DND-41 (cell line): ENCODE results near the gene ST7.

ENCODE experiments used
- ATAC-seq: fragments of 200-7000 bp; cut with Tn5 transposase; 3 replicates; pipeline ENCODE4 v1.9.1; 2021; ENCODE audit warnings: low read depth; ENCODE audit not compliant: insufficient read depth
- DNase-seq: peaks from one replicate; pipeline ENCODE4 v3.0.0-alpha.2; 2020
- H2AFZ ChIP-seq: 2 replicates; pipeline ENCODE4 v1.6.0; 2012; ENCODE audit warnings: low read depth, low read length
- H3K27ac ChIP-seq: 2 replicates; pipeline ENCODE4 v1.5.1; 2012; ENCODE audit warnings: low read length, inconsistent platforms
- H3K27me3 ChIP-seq: fragments of 200-600 bp; sonication (generic); 2 replicates; pipeline ENCODE4 v1.6.0; 2012; ENCODE audit warnings: low read length, mild to moderate bottlenecking, inconsistent platforms; ENCODE audit not compliant: insufficient read depth, poor library complexity
- H3K36me3 ChIP-seq: 2 replicates; pipeline ENCODE4 v1.5.1; 2012; ENCODE audit warnings: low read length, inconsistent platforms; ENCODE audit not compliant: insufficient read depth
- H3K4me1 ChIP-seq: 2 replicates; pipeline ENCODE4 v1.5.1; 2012; ENCODE audit warnings: mild to moderate bottlenecking, low read length; ENCODE audit not compliant: insufficient read depth
- H3K4me2 ChIP-seq: 2 replicates; pipeline ENCODE4 v1.6.0; 2012; ENCODE audit warnings: mild to moderate bottlenecking, moderate library complexity, low read length, inconsistent platforms; ENCODE audit not compliant: insufficient read depth
- H3K4me3 ChIP-seq, 2 experiments: fragments of 200-600 bp in 1 of 2; shearing (Covaris generic) in 1 of 2; 2 replicates each; pipeline ENCODE4 v1.5.1; 2012 to 2016; ENCODE audit warnings: inconsistent platforms in 2 of 2, low read length in 2 of 2, mild to moderate bottlenecking in 2 of 2, low read depth in 1 of 2, moderate library complexity in 1 of 2
- H3K79me2 ChIP-seq: 2 replicates; pipeline ENCODE4 v1.6.0; 2012; ENCODE audit warnings: low read length, inconsistent platforms; ENCODE audit not compliant: insufficient read depth
- H3K9ac ChIP-seq: 2 replicates; pipeline ENCODE4 v1.6.0; 2012; ENCODE audit warnings: low read depth, mild to moderate bottlenecking, inconsistent platforms, low read length, moderate library complexity
- H3K9me3 ChIP-seq: 2 replicates; pipeline ENCODE4 v1.5.1; 2012; ENCODE audit warnings: low read length, moderate library complexity, mild to moderate bottlenecking, inconsistent platforms; ENCODE audit not compliant: insufficient read depth, severe bottlenecking
- H4K20me1 ChIP-seq: 2 replicates; pipeline ENCODE4 v1.6.0; 2012; ENCODE audit warnings: low read length; ENCODE audit not compliant: insufficient read depth
- CTCF ChIP-seq: IDR thresholded peaks from 2 replicates; pipeline ENCODE4 v1.5.1; 2012; ENCODE audit warnings: borderline replicate concordance, low read length, moderate library complexity, mild to moderate bottlenecking; ENCODE audit not compliant: poor library complexity, severe bottlenecking; ENCODE audit errors: extremely low read depth
- EZH2 ChIP-seq: IDR thresholded peaks from 3 replicates; pipeline ENCODE4 v1.6.1; 2012; ENCODE audit warnings: borderline replicate concordance, low read depth, mild to moderate bottlenecking, moderate library complexity, low read length, inconsistent platforms; ENCODE audit not compliant: severe bottlenecking

Gene ST7

GRCh38 chr7:117065571-117066150 is 112.4 kb downstream of the ST7 start:
- Histone ChIP-seq H3K27ac (no peak overlapping the region), H3K9me3 (no peaks in the 10 kb centered on the region), H3K9ac (no peak overlapping the region), H4K20me1 (no peaks in the 10 kb centered on the region; the same call in 1 of the 2 replicates), H3K79me2 (no peaks in the 10 kb centered on the region), H3K4me3 (no peak overlapping the region), H3K36me3 (no peaks in the 10 kb centered on the region), H3K4me2 (no peak overlapping the region), H3K4me1 (no peaks in the 10 kb centered on the region), H3K27me3 (peaks cover 12% of the 10 kb centered on the region), H2AFZ (no peak overlapping the region)
- no peak for TF ChIP-seq EZH2
- no peak for TF ChIP-seq CTCF
- DNase-seq (no peak), ATAC-seq (no peak)

GRCh38 chr7:117066668-117067067 is 113.4 kb downstream of the ST7 start:
- no peak for DNase-seq
- Histone ChIP-seq H3K9ac (no peak overlapping the region), H3K4me2 (no peak overlapping the region), H3K4me1 (no peaks in the 10 kb centered on the region), H3K27me3 (peaks cover 12% of the 10 kb centered on the region), H3K4me3 (no peak overlapping the region), H4K20me1 (no peaks in the 10 kb centered on the region; the same call in 1 of the 2 replicates), H3K9me3 (no peaks in the 10 kb centered on the region), H2AFZ (no peak overlapping the region), H3K79me2 (no peaks in the 10 kb centered on the region), H3K27ac (no peak overlapping the region), H3K36me3 (no peaks in the 10 kb centered on the region)
- ATAC-seq: no peak
- TF ChIP-seq EZH2: no peak
- TF ChIP-seq CTCF: no peak

- Histone ChIP-seq H3K4me1 (no peaks in the 10 kb centered on the region), H3K27ac (no peak overlapping the region), H3K4me2 (no peak overlapping the region), H3K9ac (no peak overlapping the region), H3K79me2 (no peaks in the 10 kb centered on the region), H3K36me3 (no peaks in the 10 kb centered on the region), H3K4me3 (no peak overlapping the region), H3K9me3 (no peaks in the 10 kb centered on the region), H3K27me3 (peaks cover 7% of the 10 kb centered on the region), H4K20me1 (no peaks in the 10 kb centered on the region), H2AFZ (no peak overlapping the region)
- TF ChIP-seq EZH2 (no peak), CTCF (no peak)
- ATAC-seq (no peak), DNase-seq (no peak)
Observed at GRCh38 chr7:117067340-117067739, 114.0 kb downstream of the ST7 start.
